Muscle of leg (tissue), 11 donors: Measurements from ENCODE around the gene FGF18. TPM values are rescaled to one million over a fixed set of nuclear protein-coding genes. Genes with fewer than 3 reads are reported as not detected.
"Not testable (repeated sequence)": the region's sequence is repeated elsewhere in the genome, so short reads cannot be mapped to it uniquely, and the experiment has no call there.

ENCODE experiments used
- DNase-seq: peaks from one replicate; pipeline ENCODE4 v3.0.0; 2013
- H3K27ac ChIP-seq: one replicate; pipeline ENCODE4 v1.5.1; 2013; ENCODE audit warnings: mild to moderate bottlenecking, low read length, control low read depth
- H3K27me3 ChIP-seq: one replicate; pipeline ENCODE4 v1.6.1; 2013; ENCODE audit warnings: low read length; ENCODE audit not compliant: control insufficient read depth, insufficient read depth
- H3K36me3 ChIP-seq: one replicate; pipeline ENCODE4 v1.6.1; 2013; ENCODE audit warnings: low read length; ENCODE audit not compliant: control insufficient read depth, insufficient read depth
- H3K4me1 ChIP-seq: one replicate; pipeline ENCODE4 v1.6.1; 2013; ENCODE audit warnings: low read length; ENCODE audit not compliant: control insufficient read depth, insufficient read depth
- H3K4me3 ChIP-seq: one replicate; pipeline ENCODE4 v1.5.1; 2013; ENCODE audit warnings: low read length, control low read depth
- H3K9me3 ChIP-seq: replicated peaks from 2 replicates; pipeline ENCODE4 v1.6.1; 2013; ENCODE audit warnings: low read depth, low read length; ENCODE audit not compliant: control insufficient read depth
- WGBS: methylation state at CpG from one replicate; pipeline ENCODE4 v1.1.5; 2013; ENCODE audit warnings: missing lambda C conversion rate; ENCODE audit not compliant: insufficient coverage; 5-methylcytosine and 5-hydroxymethylcytosine counted together
- polyA plus RNA-seq, 8 donors: library from polyadenylated mRNA; unstranded; fragments of 120-200 nt; gene quantifications; one replicate each; pipeline versions ENCODE4 v1.2.1 to v1.2.3, GENCODE V29; 2013; ENCODE audit warnings: inconsistent platforms in 1 of 8, low replicate concordance in 1 of 8; ENCODE audit not compliant: insufficient read length in 8 of 8, insufficient read depth in 1 of 8
- total RNA-seq: library from RNA; stranded (reverse); fragments of 120-200 nt; gene quantifications from one replicate; pipeline ENCODE4 v1.2.4, GENCODE V29; 2013

Gene FGF18
- total and polyA plus RNA-seq, 9 donors: 12.6 to 27.8 (median 20.9) TPM

DNA sequence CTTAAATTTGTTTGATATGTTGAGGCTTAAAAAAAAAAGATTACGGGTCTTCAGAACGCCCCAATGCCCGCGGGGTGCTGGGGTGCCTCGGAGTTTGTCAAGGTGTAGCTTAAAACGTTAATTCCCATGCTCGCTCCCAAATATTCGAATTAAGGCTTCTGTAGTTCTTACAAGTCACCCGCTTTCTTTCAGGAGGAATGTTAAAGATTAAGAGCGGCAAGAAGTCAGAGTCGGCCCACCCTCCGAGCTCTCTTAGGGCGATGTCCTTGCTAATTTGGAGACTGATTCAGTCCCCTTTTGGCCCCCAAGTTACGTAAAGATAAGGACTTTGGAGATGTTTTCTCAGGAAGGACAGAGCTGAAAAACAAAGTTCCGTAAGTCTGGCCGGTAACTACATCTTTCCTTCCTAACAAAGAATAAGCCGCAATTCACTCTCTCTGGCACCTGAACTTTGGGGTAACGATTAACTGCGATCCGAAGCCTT is 32.5 kb upstream of the FGF18 start:
- DNase-seq: no peak
- Histone ChIP-seq H3K27me3 (no peaks in the 10 kb centered on the region), H3K27ac (peak overlapping the region; percentile 98), H3K4me3 (peak overlapping the region; percentile 97), H3K9me3 (no peaks in the 10 kb centered on the region), H3K36me3 (peaks cover 5% of the 10 kb centered on the region), H3K4me1 (peaks cover 9% of the 10 kb centered on the region)
- WGBS: 33% methylated on average over 1 of the region's 20 CpGs

DNA sequence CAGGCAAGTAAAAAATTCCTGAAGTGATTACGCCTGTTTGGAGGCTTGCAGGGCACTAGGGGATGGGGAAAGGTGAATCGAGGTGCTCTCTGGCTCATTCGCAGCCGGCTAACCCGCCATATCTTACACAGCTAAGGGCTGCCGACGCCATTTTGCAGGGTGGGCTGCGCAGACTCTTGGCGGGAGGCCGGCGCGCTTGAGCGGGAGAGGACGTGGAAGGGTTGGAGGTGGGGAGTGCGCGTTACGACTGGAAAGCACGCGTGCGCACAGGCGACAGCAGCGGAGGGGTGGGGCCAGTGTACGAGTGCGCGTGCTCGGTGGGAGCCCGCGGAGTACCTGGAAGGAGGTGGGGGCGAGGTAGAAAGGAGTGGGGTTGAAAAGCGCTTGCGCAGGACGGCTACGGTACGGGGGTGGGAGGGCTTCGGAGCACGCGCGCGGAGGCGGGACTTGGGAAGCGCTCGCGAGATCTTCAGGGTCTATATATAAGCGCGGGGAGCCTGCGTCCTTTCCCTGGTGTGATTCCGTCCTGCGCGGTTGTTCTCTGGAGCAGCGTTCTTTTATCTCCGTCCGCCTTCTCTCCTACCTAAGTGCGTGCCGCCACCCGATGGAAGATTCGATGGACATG is 32.0 kb upstream of the FGF18 start, which contains the start of gene NPM1:
Gene NPM1 (plus strand): TSS at position 505 of the 625 bp plus-strand sequence. CDS start 100 bp downstream, at position 605.
- peak; percentile 99 for DNase-seq
- under 1% methylated on average over 54 of the region's 56 CpGs for WGBS
- no peaks in the 10 kb centered on the region for H3K9me3 ChIP-seq
- H3K27me3 ChIP-seq: no peaks in the 10 kb centered on the region
- peaks cover 10% of the 10 kb centered on the region for H3K36me3 ChIP-seq
- peaks cover 9% of the 10 kb centered on the region for H3K4me1 ChIP-seq
- peak within 1 kb of the TSS; percentile 97 for H3K4me3 ChIP-seq
- H3K27ac ChIP-seq: peak within 1 kb of the TSS; percentile 98

DNA sequence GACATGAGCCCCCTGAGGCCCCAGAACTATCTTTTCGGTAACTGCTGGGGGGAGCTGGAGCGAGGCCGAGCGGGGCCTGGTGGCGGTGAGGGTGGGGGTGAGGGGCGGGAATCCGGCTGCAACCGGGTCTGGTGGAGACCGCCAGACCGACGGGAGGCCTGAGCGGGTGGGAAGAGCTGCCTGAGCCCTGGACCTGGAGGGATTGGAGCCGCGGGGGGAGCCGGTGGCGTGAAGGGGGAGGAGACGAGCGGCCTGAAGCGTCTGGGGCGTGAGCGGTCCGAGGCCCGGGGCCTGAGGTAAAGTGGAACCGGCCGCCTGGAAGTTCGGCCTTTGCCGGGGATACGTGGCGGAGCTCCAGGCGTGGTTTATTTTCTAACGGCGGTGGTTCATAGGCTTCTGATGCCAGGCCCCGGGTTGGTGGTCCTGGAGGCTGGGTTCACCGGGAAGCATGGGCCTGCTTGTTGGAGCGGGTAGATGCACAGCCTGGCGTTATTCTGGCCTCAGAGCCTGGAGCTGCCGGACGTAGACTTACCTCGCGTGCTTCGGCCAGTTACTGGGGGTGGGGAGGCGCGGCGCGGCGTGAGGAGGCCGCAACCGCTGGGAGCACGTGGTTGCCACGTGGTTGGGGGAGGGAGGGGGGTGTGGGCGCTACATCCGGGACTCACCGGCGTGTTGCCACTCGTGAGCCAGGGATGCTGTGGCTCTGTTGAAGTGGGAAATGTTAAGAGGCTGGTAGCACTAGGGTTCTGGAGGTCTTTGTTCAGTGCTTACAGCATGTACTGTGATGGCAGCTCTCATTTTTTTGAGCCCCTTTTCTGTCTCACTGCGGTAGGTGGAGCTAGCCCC is 31.3 kb upstream of the FGF18 start:
- peak overlapping the region; percentile 98 for H3K27ac ChIP-seq
- no peaks in the 10 kb centered on the region for H3K27me3 ChIP-seq
- H3K4me3 ChIP-seq: peak overlapping the region; percentile 97
- DNase-seq: peak; percentile 86
- peaks cover 9% of the 10 kb centered on the region for H3K4me1 ChIP-seq
- 1% methylated on average over 49 of the region's 56 CpGs for WGBS
- H3K36me3 ChIP-seq: peaks cover 10% of the 10 kb centered on the region
- H3K9me3 ChIP-seq: no peaks in the 10 kb centered on the region

DNA sequence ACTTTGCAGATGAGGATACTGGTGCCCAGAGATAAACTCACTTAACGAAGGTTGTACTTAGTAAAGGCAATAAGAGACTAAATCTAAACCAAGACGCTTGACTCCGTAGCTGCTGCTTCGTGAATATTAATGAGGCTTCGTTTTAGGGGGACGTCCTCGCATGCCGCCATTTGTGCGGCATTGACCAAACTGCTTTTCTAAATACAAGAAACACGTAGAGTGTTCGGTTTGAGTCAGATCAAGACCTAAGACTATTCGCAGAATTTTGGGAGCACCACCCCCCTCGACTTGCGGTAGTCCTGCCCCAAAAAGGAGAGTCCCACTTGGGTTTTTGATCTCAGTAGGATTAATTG is 30.7 kb upstream of the FGF18 start:
- no peaks in the 10 kb centered on the region for H3K27me3 ChIP-seq
- no peaks in the 10 kb centered on the region for H3K9me3 ChIP-seq
- DNase-seq: no peak
- H3K36me3 ChIP-seq: peaks cover 14% of the 10 kb centered on the region
- peak overlapping the region; percentile 50 for H3K27ac ChIP-seq
- peak overlapping the region; percentile 97 for H3K4me3 ChIP-seq
- peaks cover 9% of the 10 kb centered on the region for H3K4me1 ChIP-seq
- WGBS: 3% methylated on average over 9 of the region's 14 CpGs

DNA sequence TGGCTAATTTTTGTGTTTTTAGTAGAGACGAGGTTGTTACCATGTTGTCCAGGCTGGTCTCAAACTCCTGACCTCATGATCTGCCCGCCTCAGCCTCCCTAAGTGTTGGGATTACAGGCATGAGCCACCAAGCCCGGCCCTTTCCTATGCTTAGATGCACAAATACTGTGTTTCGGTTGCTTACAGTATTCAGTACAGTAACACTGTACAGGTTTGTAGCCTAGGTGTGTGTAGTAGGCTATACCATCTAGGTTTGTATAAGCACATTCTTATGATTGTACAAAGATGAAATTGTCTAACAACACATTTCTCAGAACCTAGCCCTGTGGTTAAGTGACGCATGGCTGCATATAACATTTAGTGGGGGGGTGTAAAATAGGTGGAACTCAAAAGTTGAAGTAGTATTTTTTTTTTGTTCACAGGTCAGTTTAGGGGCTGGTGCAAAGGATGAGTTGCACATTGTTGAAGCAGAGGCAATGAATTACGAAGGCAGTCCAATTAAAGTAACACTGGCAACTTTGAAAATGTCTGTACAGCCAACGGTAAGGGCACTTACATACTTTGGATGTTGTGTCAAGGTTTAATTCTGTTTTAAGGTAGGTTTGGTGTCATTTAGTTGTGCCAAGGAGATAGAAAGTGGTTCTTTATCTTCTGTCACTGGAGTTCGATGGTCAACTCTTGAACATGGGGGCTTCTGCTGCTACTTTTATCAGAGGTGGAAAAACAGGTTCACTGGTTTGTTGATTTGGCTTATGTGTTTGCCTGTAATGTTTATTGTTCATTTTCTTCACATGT is 28.4 kb upstream of the FGF18 start:
- Histone ChIP-seq H3K4me1 (peaks cover 9% of the 10 kb centered on the region), H3K4me3 (no peak overlapping the region), H3K36me3 (peaks cover 34% of the 10 kb centered on the region), H3K9me3 (no peaks in the 10 kb centered on the region), H3K27me3 (no peaks in the 10 kb centered on the region), H3K27ac (no peak overlapping the region)
- WGBS: 83% methylated on average over 3 of the region's 8 CpGs
- DNase-seq: no peak

DNA sequence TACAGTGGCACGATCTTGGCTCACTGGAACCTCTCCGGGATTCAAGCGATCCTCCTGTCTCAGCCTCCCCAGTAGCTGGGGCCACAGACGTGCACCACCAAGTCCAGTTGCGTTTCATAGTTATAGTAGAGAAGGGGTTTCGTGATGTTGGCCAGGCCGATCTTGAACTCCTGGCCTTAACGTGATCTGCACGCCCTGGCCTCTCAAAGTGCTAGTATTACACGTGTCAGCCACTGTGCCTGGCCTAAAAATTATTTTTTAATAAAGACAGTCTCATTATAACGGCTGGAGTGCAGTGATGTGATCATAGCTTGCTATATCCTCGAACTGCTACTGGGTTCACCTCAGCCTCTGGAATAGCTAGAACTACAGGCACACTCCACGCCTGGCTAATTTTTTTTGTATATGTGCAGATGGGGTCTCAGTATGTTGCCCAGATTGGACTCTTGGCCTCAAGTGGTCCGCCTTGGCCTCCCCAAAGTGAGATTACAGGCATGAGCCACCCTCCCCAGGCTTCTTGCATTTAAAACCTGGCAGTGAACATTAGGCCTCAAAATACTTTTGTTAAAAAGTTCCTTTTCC is 27.4 kb upstream of the FGF18 start:
- peaks cover 5% of the 10 kb centered on the region for H3K4me1 ChIP-seq
- DNase-seq: no peak
- no peaks in the 10 kb centered on the region for H3K9me3 ChIP-seq

DNA sequence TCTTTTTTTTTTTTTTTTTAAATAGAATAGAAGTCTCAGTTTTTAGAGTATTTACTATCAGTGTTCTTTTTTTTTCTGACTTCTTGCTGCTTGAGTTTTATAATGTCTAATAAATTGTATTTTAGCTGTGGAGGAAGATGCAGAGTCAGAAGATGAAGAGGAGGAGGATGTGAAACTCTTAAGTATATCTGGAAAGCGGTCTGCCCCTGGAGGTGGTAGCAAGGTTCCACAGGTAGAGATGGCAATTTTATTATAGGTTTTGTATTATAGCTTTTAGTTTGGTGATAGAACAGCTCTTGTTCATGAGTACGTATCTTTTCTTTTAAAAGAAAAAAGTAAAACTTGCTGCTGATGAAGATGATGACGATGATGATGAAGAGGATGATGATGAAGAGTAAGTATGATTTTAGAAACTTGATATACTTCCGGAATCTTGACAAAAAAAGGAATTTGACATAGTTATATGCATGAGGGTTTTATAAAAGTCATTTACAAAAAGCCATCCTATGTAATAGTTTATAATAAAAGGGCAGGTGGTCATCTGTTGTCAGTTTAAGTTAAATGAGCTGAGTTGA is 26.8 kb upstream of the FGF18 start:
- Histone ChIP-seq H3K36me3 (peaks cover 43% of the 10 kb centered on the region), H3K9me3 (no peaks in the 10 kb centered on the region), H3K4me1 (peaks cover 5% of the 10 kb centered on the region), H3K4me3 (no peak overlapping the region), H3K27ac (no peak overlapping the region), H3K27me3 (no peaks in the 10 kb centered on the region)
- no peak for DNase-seq
- no CpG with 5 or more reads among the region's 4 CpGs for WGBS

More for the DNA sequence above, 27.4 kb upstream of the FGF18 start:
- 81% methylated on average over 3 of the region's 14 CpGs for WGBS
- Histone ChIP-seq H3K27ac (no peak overlapping the region), H3K4me3 (no peak overlapping the region), H3K36me3 (peaks cover 43% of the 10 kb centered on the region), H3K27me3 (no peaks in the 10 kb centered on the region)

DNA sequence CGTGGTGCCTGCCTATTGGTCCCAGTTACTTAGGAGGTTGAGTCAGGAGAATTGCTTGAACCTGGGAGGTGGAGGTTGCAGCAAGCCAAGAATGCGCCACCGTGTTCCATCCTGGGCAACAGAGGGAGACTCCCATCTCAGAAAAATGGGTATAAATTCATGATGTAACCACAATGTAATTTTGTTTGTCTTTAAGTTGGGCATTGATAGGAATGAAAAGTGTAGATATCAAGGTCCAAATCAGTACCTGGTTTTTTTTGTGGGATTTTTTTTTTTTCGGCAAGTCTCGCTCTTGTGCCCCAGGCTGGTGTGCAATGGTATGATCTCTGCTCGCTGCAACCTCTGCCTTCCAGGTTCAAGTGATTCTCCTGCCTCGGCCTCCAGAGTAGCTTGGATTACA is 24.4 kb upstream of the FGF18 start:
- H3K9me3 ChIP-seq: no peaks in the 10 kb centered on the region
- H3K4me3 ChIP-seq: no peak overlapping the region
- no peaks in the 10 kb centered on the region for H3K27me3 ChIP-seq
- 100% methylated on average over 3 of the region's 7 CpGs for WGBS
- no peak for DNase-seq
- H3K27ac ChIP-seq: no peak overlapping the region
- H3K36me3 ChIP-seq: peaks cover 59% of the 10 kb centered on the region
- peaks cover 3% of the 10 kb centered on the region for H3K4me1 ChIP-seq

DNA sequence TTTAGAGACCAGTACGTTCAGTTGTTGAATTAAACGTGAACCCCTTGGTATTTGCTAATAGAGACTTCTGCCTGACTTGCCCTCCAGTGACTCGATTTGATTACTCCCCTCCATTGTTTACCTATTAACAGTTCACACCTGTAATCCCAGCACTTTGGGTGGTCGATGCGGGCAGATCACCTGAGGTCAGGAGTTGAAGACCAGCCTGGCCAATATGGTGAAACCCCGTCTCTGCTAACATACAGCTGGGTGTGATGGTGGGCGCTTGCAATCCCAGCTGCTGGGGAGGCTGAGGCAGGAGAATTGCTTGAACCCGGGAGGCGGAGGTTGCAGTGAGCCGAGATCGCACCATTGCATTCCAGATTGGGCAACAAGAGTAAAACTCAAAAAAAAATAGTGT is 22.9 kb upstream of the FGF18 start:
- H3K9me3 ChIP-seq, H3K27me3 ChIP-seq, H3K27ac ChIP-seq, H3K4me3 ChIP-seq, DNase-seq, H3K4me1 ChIP-seq: not testable (repeated sequence)
- WGBS: 87% methylated on average over 7 of the region's 11 CpGs
- H3K36me3 ChIP-seq: peaks cover 72% of the 10 kb centered on the region
